Hepatocyte (in vitro differentiated cells): Measurements from ENCODE around the gene TANGO6.

ENCODE experiments used
- CTCF ChIP-seq: fragments of 200-600 bp; sonication (generic); IDR thresholded peaks from 2 replicates; pipeline ENCODE4 v1.5.1; 2016; ENCODE audit warnings: antibody characterized with exemption, mild to moderate bottlenecking; ENCODE audit not compliant: poor library complexity
- EZH2 ChIP-seq: fragments of 200-600 bp; sonication (generic); IDR thresholded peaks from 2 replicates; pipeline ENCODE4 v1.6.1; 2016; ENCODE audit warnings: antibody characterized with exemption, mild to moderate bottlenecking, borderline replicate concordance
- EZH2phosphoT487 ChIP-seq: fragments of 200-600 bp; sonication (generic); IDR thresholded peaks from one replicate; pipeline ENCODE4 v1.6.1; 2018; ENCODE audit warnings: antibody characterized with exemption, mild to moderate bottlenecking, low read depth, moderate library complexity; ENCODE audit not compliant: unreplicated experiment, severe bottlenecking

GRCh38 chr16:69064764-69065313, 221.5 kb downstream of the TANGO6 start:
- no peak for TF ChIP-seq CTCF
- TF ChIP-seq EZH2: no peak
- no peak for TF ChIP-seq EZH2phosphoT487
